GM18502 (cell line): ENCODE data around the gene FTL.

Experiments used
- ATAC-seq: cut with Tn5 transposase; IDR thresholded peaks from one replicate; pipeline ENCODE4 v1.9.1; 2021; ENCODE audit warnings: mild to moderate bottlenecking; ENCODE audit not compliant: unreplicated experiment, poor library complexity

Gene FTL

DNA sequence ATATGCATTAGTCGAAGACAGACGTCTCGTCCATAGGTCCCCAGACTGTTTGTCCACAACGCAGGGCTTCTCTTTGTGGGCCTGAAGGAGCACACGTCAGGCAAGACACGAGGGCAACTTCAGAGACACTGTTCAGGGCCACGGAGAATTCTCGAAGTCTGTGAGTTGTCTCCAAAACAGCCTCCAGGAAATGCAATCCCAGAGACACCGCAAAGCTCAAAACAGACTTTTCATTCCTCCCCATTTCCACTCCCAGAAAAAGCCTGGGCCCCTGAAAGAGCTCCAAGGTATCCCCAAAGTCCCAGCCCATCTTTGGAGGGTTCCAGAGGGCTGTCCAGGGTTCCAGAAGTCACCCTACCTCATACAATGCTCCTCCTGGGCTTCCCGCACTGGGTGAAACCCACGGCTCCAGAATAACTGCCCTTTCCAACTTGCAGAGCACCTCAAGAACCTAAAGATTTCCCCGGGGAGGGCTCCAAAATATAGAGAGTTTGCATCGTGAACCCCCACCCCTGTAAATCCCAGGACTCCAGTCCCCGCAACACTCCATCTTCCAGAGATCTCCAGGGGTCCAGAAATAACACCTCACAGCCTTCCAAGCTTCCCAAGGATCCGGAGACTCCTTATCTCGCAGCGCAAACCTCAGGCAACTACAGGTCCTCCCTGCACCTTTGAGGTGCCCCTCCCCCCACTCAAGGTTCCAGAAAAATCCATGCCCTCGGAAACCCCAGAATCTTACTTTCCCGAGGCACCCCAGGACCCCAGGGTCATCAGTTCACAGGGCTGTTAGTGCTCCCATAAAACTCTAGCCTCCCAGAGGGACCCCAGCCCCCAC, 687 bp upstream of the FTL start:
- no peak for ATAC-seq

DNA sequence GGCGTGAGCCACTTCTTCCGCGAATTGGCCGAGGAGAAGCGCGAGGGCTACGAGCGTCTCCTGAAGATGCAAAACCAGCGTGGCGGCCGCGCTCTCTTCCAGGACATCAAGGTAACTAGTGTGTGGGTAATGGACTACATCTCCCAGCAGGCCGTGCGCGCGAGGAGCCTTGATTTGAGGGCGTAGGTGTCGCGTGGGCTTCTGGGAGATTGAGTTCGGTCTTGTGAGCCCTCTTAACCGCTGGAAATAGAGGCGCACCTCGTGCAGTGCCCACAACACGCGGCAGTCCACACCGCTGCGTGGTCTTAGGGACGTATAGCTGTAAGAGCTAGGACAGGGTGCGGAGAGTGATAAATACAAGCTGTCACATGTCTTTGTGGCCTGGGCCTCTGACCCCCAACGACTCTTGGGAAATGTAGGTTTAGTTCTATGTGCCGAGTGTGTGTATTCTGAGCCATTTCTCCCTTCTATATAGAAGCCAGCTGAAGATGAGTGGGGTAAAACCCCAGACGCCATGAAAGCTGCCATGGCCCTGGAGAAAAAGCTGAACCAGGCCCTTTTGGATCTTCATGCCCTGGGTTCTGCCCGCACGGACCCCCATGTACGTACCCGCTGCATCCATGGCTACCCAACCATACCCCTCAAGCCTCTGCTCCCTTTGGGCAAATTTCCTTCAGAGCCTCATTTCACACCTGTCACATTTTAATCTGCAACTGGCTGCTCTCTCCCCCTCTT, 864 bp downstream of the FTL start:
- peak; percentile 10 for ATAC-seq

DNA sequence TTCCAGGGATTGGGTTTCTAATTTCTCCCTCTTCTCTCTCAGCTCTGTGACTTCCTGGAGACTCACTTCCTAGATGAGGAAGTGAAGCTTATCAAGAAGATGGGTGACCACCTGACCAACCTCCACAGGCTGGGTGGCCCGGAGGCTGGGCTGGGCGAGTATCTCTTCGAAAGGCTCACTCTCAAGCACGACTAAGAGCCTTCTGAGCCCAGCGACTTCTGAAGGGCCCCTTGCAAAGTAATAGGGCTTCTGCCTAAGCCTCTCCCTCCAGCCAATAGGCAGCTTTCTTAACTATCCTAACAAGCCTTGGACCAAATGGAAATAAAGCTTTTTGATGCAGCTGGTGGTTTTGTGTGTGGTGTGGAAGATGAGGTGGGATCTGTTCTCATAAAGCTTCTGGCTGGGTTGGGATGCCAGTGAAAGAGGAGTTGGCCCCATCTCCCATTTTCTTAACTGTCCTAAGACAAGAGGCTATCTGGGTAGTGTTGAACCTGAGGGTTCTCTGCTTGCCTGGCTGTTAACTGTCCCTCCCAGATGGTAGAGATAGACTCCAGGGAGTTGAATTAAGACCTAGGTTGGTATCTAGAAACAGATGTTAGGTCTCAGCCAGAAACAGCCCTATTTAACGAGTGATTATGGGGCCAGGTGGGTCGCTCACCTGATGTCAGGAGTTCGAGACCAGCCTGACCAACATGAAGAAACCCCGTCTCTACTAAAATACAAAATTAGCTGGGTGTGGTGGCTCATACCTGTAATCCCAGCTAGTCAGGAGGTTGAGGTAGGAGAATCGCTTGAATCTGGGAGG, 1.6 kb downstream of the FTL start:
- ATAC-seq = no peak

DNA sequence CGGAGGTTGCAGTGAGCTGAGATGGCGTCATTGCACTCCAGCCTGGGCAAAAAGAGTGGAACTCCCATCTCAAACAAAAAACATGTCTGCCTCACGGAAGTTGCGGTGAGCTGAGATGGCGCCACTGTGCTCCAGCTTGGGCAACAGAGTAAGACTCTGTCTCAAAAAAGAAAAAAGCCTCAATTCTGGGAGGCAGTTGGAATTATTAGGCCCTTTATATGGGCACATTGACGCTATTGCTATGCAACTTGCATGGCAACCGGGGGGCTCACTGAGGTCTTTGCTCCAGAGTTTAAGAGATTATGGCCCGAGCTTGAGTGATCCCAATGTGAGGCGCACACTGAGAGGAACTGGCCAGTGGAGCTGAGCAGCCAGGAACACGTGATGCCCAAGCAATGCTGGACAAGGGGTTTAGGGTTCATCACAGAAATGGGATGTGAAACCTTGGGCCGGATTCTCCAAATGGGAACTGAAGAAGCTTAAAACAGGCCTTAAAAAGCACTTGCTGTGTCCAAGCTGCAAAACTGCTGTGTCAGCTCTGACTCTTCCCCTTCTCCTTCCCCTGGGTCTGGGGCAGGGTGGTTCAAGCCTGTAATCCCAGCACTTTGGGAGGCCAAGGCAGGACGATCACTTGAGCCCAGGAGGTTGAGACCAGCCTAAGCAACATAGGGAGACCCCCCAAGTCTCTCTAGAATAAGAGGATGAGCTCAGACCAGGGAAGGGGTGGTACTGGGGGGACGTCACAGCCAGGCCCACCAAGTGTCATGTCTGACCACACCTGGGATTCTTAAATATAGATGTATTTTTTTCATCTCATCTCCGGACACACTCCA, 2.5 kb downstream of the FTL start:
- ATAC-seq = no peak

DNA sequence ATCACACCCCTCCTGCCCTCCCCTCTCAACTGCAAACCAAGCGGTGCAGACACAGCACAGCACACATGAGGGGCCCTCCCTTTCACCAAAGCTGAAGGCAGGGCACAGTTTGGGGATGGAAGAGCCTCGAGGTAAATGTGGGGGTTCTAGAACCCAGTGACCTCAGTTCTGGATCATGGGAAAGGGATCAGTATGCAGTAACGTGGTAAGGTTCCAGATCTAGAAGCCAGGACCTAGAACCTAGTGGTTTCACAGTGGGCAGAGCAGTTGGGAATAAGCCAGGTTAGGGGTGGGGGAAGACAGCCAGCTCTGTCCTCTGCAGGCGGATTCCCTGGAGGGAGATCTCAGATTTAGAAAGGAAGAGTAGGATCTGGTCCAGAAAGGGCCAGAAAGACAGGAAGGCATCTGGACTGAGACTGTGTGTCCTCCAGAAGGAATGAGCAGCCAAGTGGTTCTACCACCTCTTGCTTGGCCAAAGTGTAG, 3.1 kb downstream of the FTL start:
- ATAC-seq = no peak

- no peak for ATAC-seq
Measured at GRCh38 chr19:48968813-48969218, 3.7 kb downstream of the FTL start.

- no peak for ATAC-seq
Measured at GRCh38 chr19:48969276-48970138, 4.4 kb downstream of the FTL start.

DNA sequence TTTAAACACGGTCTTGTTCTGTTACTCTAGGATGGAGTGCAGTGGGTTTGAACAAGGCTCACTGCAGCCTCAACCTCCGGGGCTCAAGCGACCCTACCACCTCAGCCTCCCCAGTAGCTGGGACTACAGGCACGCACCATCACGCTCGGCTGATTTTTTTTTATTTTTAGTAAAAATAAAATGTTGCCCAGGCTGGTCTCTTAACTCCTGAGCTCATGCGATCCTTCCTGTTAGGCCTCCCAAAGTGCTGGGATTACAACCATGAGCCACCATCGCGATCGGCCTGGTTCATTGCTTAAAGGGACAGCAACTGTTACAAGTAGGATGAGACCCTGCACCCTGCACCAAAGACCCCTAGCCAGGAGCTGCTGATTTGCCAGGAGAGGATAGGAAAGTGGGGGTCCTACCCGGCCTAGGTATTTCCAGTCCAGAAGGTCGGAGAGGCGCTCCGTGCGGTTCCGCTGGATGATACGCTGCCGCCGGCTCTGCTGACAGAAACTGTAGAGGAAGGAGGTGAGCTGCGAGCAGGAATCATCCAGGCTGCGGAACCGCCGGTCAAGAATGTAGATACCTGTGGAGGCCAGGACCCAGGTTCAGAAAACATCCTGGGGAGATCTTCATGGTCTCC, 5.1 kb downstream of the FTL start:
- no peak for ATAC-seq

- no peak for ATAC-seq
Measured at GRCh38 chr19:48970923-48971395, 5.8 kb downstream of the FTL start.

DNA sequence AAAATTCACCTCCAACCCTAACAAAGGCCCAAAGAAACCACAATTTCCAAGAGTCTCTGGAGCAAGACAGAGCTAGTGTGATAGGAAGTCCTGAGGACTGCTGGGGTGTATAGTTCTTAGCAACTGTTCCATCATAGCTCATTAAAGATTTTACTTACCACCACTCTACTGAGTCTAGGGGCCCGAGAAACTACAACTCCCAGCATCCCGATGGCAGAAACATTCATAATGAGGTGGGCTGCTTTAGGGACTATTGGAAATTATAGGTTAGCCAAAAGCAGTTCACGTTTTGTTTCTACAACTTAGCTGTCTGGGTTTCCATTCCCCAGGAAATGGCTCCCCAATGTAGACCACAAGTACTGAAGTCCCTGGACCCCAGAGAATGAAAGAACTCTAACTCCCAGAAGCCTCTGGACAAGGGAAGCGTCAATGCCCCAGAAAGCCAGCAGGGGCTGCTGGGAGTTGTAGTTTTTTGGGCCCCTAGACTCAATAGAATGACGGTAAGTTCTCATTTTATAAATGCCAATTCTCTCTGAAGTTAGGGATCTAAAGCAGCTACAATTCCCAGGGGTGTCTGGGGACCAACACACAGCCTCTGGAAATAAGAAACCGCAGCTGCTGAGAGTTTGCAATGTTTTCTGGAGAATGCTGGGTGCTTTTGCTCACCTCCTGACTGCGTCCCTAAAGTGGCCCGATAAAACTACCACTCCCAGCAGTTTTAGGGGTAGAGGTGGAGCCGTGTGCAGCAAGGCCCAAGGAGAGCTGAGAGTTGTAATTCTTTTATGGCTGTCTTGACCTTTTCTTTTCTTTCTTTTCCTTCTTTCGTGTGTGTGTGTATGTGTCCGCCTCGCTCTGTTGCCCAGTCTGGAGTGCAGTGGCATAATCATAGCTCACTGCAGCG, 11.1 kb downstream of the FTL start:
- no peak for ATAC-seq

GRCh38 chr19:48977061-48977460, 12.0 kb downstream of the FTL start:
- ATAC-seq = no peak

GRCh38 chr19:48982280-48982679, 17.2 kb downstream of the FTL start:
- ATAC-seq = no peak

DNA sequence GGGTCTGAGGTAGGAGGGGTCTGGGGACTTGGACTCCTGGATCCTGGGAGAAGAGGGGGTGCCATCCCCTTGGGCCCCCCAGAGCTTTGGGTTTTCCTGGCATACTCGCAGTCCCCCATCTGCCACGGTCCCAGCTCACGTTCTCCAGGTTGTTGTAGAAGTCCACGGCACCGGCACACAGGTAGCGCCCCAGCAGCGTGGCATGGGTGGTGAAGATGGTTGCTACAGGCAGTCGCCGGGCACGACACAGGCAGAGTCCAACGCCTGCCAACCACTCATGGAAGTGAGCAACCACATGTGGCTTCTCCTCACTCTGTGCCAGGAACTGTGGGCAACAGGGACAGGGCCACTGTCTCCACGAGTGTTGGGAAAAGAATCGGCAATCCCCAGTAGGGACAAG, 20.6 kb downstream of the FTL start:
- no peak for ATAC-seq

GRCh38 chr19:48986211-48986610, 21.1 kb downstream of the FTL start:
- ATAC-seq = no peak

GRCh38 chr19:48987323-48987722, 22.2 kb downstream of the FTL start:
- no peak for ATAC-seq

GRCh38 chr19:48988286-48988685, 23.2 kb downstream of the FTL start:
- ATAC-seq = no peak

GRCh38 chr19:48988860-48989259, 23.8 kb downstream of the FTL start:
- ATAC-seq = no peak
